ENCODE data around the gene C16orf46. TPM values are rescaled to one million over a fixed set of nuclear protein-coding genes. Genes with fewer than 3 reads are reported as not detected.
A peak's percentile ranks its signal among the peaks of the same experiment; 100 is the strongest.

The C16orf46 gene
- total and polyA plus RNA-seq, 9 donors: 0.19 to 0.76 (median 0.35) TPM

DNA sequence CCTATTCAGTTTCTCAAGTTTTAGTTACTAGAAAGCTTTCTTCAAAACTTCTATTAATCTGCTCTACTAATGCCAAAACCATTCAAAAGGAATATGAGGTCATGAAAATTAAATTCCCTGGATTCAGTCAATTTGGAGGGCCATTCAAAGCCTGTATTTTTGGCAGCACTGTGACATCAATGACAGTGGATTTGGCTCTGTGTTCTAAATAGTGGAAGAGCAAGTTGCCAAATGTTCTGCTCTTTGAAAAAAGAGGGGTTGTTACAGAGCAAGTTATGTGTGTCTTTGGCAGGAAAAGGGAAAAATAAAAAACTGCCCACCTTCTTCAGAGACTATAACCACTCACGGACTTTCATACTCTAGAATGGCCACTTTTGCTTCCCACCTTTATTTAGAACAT lies 3.2 kb upstream of the C16orf46 start:
- H3K4me1 ChIP-seq (ENCODE audit: control insufficient read depth, insufficient read depth, low read length): peaks cover 10% of the 10 kb centered on the region
- WGBS (ENCODE audit: insufficient coverage): 100% methylated on average over 1 of the region's 1 CpG
- no peak overlapping the region for H3K27ac ChIP-seq (ENCODE audit: low read length)
- H3K36me3 ChIP-seq (ENCODE audit: control insufficient read depth, insufficient read depth, low read length): no peaks in the 10 kb centered on the region
- no peaks in the 10 kb centered on the region for H3K9me3 ChIP-seq (replicated peaks; ENCODE audit: control insufficient read depth, low read depth, low read length)
- no peak overlapping the region for H3K4me3 ChIP-seq (ENCODE audit: low read length)
- peak; percentile 30 for DNase-seq
- H3K27me3 ChIP-seq (ENCODE audit: control insufficient read depth, insufficient read depth, low read length): no peaks in the 10 kb centered on the region

DNA sequence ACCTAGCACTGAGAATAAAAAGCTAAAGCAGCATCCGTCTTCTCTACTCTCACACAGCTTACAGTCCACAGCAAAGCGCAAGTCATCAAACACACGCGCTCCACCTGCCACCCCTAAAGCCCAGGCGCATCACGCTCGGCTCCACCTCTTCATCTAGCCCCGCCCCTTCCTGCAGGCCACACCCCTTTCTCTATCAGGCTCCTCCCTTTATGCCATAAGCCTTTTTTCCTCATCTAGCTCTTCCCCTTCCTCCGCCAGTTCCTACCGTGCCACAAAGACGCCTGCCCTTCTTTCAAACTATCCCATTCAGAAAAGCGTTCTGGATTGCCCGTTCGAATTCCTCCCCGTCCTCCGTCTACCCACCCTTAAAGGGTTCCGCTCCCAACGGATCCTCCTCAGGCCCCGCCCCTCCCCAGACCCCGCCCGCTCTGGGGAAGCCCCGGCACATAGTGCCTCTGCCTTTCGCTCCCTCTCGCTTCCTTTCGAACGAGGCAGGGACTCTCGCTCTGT lies 417 bp downstream of the C16orf46 start:
- Histone ChIP-seq H3K4me1 (ENCODE audit: control insufficient read depth, insufficient read depth, low read length) (peaks cover 10% of the 10 kb centered on the region), H3K27me3 (ENCODE audit: control insufficient read depth, insufficient read depth, low read length) (no peaks in the 10 kb centered on the region), H3K36me3 (ENCODE audit: control insufficient read depth, insufficient read depth, low read length) (no peaks in the 10 kb centered on the region), H3K27ac (ENCODE audit: low read length) (peak overlapping the region; percentile 98), H3K9me3 (replicated peaks; ENCODE audit: control insufficient read depth, low read depth, low read length) (no peaks in the 10 kb centered on the region), H3K4me3 (ENCODE audit: low read length) (peak overlapping the region; percentile 84)
- no peak for DNase-seq
- WGBS (ENCODE audit: insufficient coverage): 2% methylated on average over 25 of the region's 27 CpGs

DNA sequence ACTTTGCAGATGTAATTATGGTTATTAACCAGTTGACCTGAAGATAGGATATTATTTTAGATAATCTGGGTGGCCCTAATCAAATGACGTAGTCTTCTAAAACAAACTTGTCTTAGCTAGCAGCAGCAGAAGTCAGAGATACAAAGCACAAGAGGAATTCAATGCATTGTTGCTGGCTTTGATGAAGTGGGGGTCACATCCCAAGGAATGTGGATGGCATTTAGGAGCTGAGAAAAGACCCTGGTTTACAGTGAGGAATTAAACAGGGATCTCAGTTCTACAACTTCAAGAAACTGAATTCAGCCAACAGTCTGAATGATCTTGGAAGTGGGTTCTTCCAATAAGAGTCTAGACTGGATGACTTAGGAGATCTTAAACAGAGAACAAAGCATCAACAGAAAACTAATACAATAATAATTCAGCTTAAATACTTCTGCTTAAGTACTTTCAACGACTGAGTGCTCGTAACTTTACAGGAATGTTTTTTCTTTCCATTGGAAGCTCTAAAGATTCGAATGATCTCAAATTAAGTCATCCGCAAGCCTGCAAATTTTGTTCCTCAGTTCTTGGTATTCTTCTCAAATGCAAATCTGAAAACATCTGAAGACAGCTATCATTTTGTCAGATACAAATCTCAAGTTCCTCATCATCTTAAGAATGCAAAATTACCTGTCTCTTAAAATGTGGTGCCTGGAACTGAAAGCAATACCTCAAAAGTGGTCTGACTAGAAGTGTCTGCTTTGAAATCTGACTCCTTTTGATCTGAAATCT lies 3.3 kb downstream of the C16orf46 start:
- H3K4me3 ChIP-seq (ENCODE audit: low read length): no peak overlapping the region
- H3K27ac ChIP-seq (ENCODE audit: low read length): no peak overlapping the region
- no peak for DNase-seq
- H3K4me1 ChIP-seq (ENCODE audit: control insufficient read depth, insufficient read depth, low read length): peaks cover 10% of the 10 kb centered on the region
- H3K9me3 ChIP-seq (replicated peaks; ENCODE audit: control insufficient read depth, low read depth, low read length): no peaks in the 10 kb centered on the region
- H3K36me3 ChIP-seq (ENCODE audit: control insufficient read depth, insufficient read depth, low read length): no peaks in the 10 kb centered on the region
- 73% methylated on average over 4 of the region's 5 CpGs for WGBS (ENCODE audit: insufficient coverage)
- no peaks in the 10 kb centered on the region for H3K27me3 ChIP-seq (ENCODE audit: control insufficient read depth, insufficient read depth, low read length)

DNA sequence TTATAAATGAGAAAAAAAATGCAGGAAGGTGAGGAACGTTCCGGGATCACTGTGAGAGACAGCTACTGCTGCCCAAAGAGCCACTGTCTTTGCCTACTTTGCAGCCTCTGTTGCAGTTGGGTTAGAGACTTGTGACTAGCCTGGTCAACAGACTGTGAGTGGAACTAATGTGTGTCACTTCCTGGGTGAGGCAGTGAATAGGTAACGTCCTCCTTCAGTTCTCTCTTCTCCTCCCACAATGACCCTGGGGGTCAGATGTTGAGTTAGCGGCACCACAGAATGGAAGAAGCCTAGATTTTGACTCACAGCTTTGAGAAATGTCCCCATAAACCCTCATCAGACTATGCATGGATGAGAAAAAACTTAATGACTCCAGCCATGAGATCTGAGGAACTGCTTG lies 5.2 kb downstream of the C16orf46 start:
- no peak overlapping the region for H3K4me3 ChIP-seq (ENCODE audit: low read length)
- DNase-seq: no peak
- WGBS (ENCODE audit: insufficient coverage): no CpG with 5 or more reads among the region's 4 CpGs

DNA sequence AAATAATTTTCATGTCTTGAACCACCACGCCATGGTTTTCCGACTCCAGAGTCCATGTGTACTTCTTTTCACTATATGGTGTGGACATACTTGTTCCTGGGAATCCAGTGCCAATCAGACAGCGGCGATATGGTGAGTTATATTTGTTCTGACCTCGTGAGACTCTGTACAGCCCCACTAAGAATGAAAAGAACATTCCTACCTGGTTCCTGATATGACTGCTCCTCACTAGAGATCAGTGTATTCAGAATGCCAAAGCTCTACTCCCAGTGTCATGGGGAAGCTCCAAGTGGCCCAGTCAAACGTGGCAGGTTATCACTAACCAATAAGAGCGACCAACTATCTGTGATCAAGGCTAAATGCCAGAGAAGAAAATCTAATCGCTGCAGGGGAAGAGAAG lies 6.1 kb downstream of the C16orf46 start:
- WGBS (ENCODE audit: insufficient coverage): 75% methylated on average over 1 of the region's 8 CpGs
- DNase-seq: no peak
- no peaks in the 10 kb centered on the region for H3K9me3 ChIP-seq (replicated peaks; ENCODE audit: control insufficient read depth, low read depth, low read length)
- no peak overlapping the region for H3K4me3 ChIP-seq (ENCODE audit: low read length)
- H3K36me3 ChIP-seq (ENCODE audit: control insufficient read depth, insufficient read depth, low read length): no peaks in the 10 kb centered on the region
- no peaks in the 10 kb centered on the region for H3K27me3 ChIP-seq (ENCODE audit: control insufficient read depth, insufficient read depth, low read length)
- no peak overlapping the region for H3K27ac ChIP-seq (ENCODE audit: low read length)
- H3K4me1 ChIP-seq (ENCODE audit: control insufficient read depth, insufficient read depth, low read length): no peaks in the 10 kb centered on the region

More for the DNA sequence above, 5.2 kb downstream of the C16orf46 start:
- Histone ChIP-seq H3K27me3 (ENCODE audit: control insufficient read depth, insufficient read depth, low read length) (no peaks in the 10 kb centered on the region), H3K9me3 (replicated peaks; ENCODE audit: control insufficient read depth, low read depth, low read length) (no peaks in the 10 kb centered on the region), H3K27ac (ENCODE audit: low read length) (no peak overlapping the region), H3K4me1 (ENCODE audit: control insufficient read depth, insufficient read depth, low read length) (peaks cover 4% of the 10 kb centered on the region), H3K36me3 (ENCODE audit: control insufficient read depth, insufficient read depth, low read length) (no peaks in the 10 kb centered on the region)

DNA sequence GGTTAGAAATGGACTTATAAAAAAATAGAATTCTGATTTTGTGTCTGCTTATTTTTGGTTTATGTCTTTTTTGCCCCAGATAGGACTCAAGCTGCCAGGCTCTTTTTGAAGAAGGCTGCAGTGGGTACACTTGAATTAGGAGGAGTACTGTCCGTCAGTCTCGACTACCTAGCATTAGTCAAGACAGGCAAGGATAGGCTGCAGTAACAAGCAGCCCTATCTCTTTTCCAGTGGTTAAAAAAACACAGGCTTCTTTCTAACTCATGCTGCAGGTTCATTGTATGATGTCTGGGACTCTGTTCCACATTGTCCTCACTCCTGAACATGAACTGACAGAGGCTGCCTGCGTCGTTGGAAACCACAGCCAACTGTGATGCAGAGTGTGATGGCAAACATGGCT lies 8.0 kb downstream of the C16orf46 start:
- H3K4me3 ChIP-seq (ENCODE audit: low read length): no peak overlapping the region
- 84% methylated on average over 4 of the region's 4 CpGs for WGBS (ENCODE audit: insufficient coverage)
- no peak for DNase-seq
- H3K27me3 ChIP-seq (ENCODE audit: control insufficient read depth, insufficient read depth, low read length): no peaks in the 10 kb centered on the region
- no peak overlapping the region for H3K27ac ChIP-seq (ENCODE audit: low read length)
- no peaks in the 10 kb centered on the region for H3K4me1 ChIP-seq (ENCODE audit: control insufficient read depth, insufficient read depth, low read length)
- H3K9me3 ChIP-seq (replicated peaks; ENCODE audit: control insufficient read depth, low read depth, low read length): no peaks in the 10 kb centered on the region
- H3K36me3 ChIP-seq (ENCODE audit: control insufficient read depth, insufficient read depth, low read length): no peaks in the 10 kb centered on the region

DNA sequence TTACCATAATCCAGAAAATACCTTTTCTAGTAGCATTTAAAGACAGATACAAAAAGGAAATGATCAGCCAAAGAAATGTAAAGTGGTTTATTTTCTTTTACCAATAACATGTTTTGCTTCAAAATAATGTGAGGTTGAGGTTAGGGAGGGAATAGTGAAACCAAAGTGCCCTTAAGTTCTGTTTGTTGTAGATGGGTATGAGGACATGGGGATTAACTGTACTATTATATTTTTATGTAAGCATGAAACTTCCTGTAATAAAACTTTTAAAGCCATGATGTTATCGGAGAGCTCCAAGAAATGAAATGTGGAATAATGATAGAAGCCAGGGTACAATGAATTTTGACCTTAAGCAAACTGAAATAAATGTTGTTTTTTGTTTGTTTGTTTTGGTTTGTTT lies 9.9 kb downstream of the C16orf46 start:
- WGBS (ENCODE audit: insufficient coverage): no CpG with 5 or more reads among the region's 1 CpG

GRCh38 chr16:81066681-81067080 lies 10.4 kb downstream of the C16orf46 start:
- no CpG with 5 or more reads among the region's 4 CpGs for WGBS (ENCODE audit: insufficient coverage)
- no peak overlapping the region for H3K27ac ChIP-seq (ENCODE audit: low read length)
- H3K27me3 ChIP-seq (ENCODE audit: control insufficient read depth, insufficient read depth, low read length): no peaks in the 10 kb centered on the region
- no peak for DNase-seq
- no peak overlapping the region for H3K4me3 ChIP-seq (ENCODE audit: low read length)
- no peaks in the 10 kb centered on the region for H3K4me1 ChIP-seq (ENCODE audit: control insufficient read depth, insufficient read depth, low read length)
- no peaks in the 10 kb centered on the region for H3K9me3 ChIP-seq (replicated peaks; ENCODE audit: control insufficient read depth, low read depth, low read length)
- no peaks in the 10 kb centered on the region for H3K36me3 ChIP-seq (ENCODE audit: control insufficient read depth, insufficient read depth, low read length)

More for the DNA sequence above, 9.9 kb downstream of the C16orf46 start:
- DNase-seq: no peak
- Histone ChIP-seq H3K27ac (ENCODE audit: low read length) (no peak overlapping the region), H3K27me3 (ENCODE audit: control insufficient read depth, insufficient read depth, low read length) (no peaks in the 10 kb centered on the region), H3K4me3 (ENCODE audit: low read length) (no peak overlapping the region), H3K36me3 (ENCODE audit: control insufficient read depth, insufficient read depth, low read length) (no peaks in the 10 kb centered on the region), H3K9me3 (replicated peaks; ENCODE audit: control insufficient read depth, low read depth, low read length) (no peaks in the 10 kb centered on the region), H3K4me1 (ENCODE audit: control insufficient read depth, insufficient read depth, low read length) (no peaks in the 10 kb centered on the region)

GRCh38 chr16:81061871-81062608 lies 15.0 kb downstream of the C16orf46 start:
- H3K4me3 ChIP-seq (ENCODE audit: low read length): no peak overlapping the region
- no peak for DNase-seq
- H3K4me1 ChIP-seq (ENCODE audit: control insufficient read depth, insufficient read depth, low read length): no peaks in the 10 kb centered on the region
- no peaks in the 10 kb centered on the region for H3K27me3 ChIP-seq (ENCODE audit: control insufficient read depth, insufficient read depth, low read length)
- H3K27ac ChIP-seq (ENCODE audit: low read length): no peak overlapping the region
- no peaks in the 10 kb centered on the region for H3K36me3 ChIP-seq (ENCODE audit: control insufficient read depth, insufficient read depth, low read length)
- no CpG with 5 or more reads among the region's 10 CpGs for whole genome bisulfite sequencing (ENCODE audit: insufficient coverage)
- no peaks in the 10 kb centered on the region for H3K9me3 ChIP-seq (replicated peaks; ENCODE audit: control insufficient read depth, low read depth, low read length)

- no peaks in the 10 kb centered on the region for H3K4me1 ChIP-seq (ENCODE audit: control insufficient read depth, insufficient read depth, low read length)
- no peaks in the 10 kb centered on the region for H3K27me3 ChIP-seq (ENCODE audit: control insufficient read depth, insufficient read depth, low read length)
- no peaks in the 10 kb centered on the region for H3K9me3 ChIP-seq (replicated peaks; ENCODE audit: control insufficient read depth, low read depth, low read length)
- H3K27ac ChIP-seq (ENCODE audit: low read length): no peak overlapping the region
- H3K36me3 ChIP-seq (ENCODE audit: control insufficient read depth, insufficient read depth, low read length): no peaks in the 10 kb centered on the region
- no peak for DNase-seq
- no peak overlapping the region for H3K4me3 ChIP-seq (ENCODE audit: low read length)
- 40% methylated on average over 4 of the region's 10 CpGs for WGBS (ENCODE audit: insufficient coverage)
These were observed 15.8 kb downstream of the C16orf46 start for GRCh38 chr16:81061307-81061640.
